GM23338 (cell line): ENCODE measurements around the gene ZCWPW2. TPM values are rescaled to one million over a fixed set of nuclear protein-coding genes. Genes with fewer than 3 reads are reported as not detected.

Experiments used
- ATAC-seq: fragments of 200-7000 bp; cut with Tn5 transposase; 3 replicates; pipeline ENCODE4 v1.9.1; 2020
- DNase-seq: peaks from one replicate; pipeline ENCODE4 v3.0.0-alpha.2; 2015; ENCODE audit warnings: low spot score
- H2AFZ ChIP-seq: fragments of 200-600 bp; sonication (generic); 2 replicates; pipeline ENCODE4 v1.8.0; 2016; ENCODE audit warnings: antibody characterized with exemption, mild to moderate bottlenecking, moderate library complexity
- H3F3A ChIP-seq: fragments of 200-600 bp; sonication (generic); replicated peaks from 2 replicates; pipeline ENCODE4 v1.8.0; 2017; ENCODE audit warnings: antibody characterized with exemption, mixed run types, low read depth
- H3K27ac ChIP-seq: fragments of 200-600 bp; sonication (generic); 2 replicates; pipeline ENCODE4 v1.6.1; 2016; ENCODE audit warnings: low read depth
- H3K27me3 ChIP-seq: fragments of 200-600 bp; sonication (generic); 2 replicates; pipeline ENCODE4 v1.8.0; 2016; ENCODE audit warnings: mild to moderate bottlenecking, mixed run types, moderate library complexity; ENCODE audit not compliant: insufficient read depth
- H3K36me3 ChIP-seq: fragments of 200-600 bp; sonication (generic); 2 replicates; pipeline ENCODE4 v1.8.0; 2016; ENCODE audit warnings: mild to moderate bottlenecking; ENCODE audit not compliant: insufficient read depth
- H3K4me1 ChIP-seq: fragments of 200-600 bp; sonication (generic); 2 replicates; pipeline ENCODE4 v1.8.0; 2016; ENCODE audit warnings: mild to moderate bottlenecking, moderate library complexity; ENCODE audit not compliant: insufficient read depth
- H3K4me2 ChIP-seq: fragments of 200-600 bp; sonication (generic); 2 replicates; pipeline ENCODE4 v1.7.1; 2017; ENCODE audit warnings: mixed run types
- H3K4me3 ChIP-seq: fragments of 200-600 bp; sonication (generic); 2 replicates; pipeline ENCODE4 v1.6.1; 2016; ENCODE audit warnings: mixed run types
- H3K79me2 ChIP-seq: fragments of 200-600 bp; sonication (generic); replicated peaks from 2 replicates; pipeline ENCODE4 v1.8.0; 2017; ENCODE audit warnings: mild to moderate bottlenecking; ENCODE audit not compliant: insufficient read depth
- H3K9me2 ChIP-seq: fragments of 200-600 bp; sonication (generic); 2 replicates; pipeline ENCODE4 v1.8.0; 2017; ENCODE audit not compliant: insufficient read depth
- H4K20me1 ChIP-seq: fragments of 200-600 bp; sonication (generic); replicated peaks from 2 replicates; pipeline ENCODE4 v1.8.0; 2017; ENCODE audit warnings: mild to moderate bottlenecking; ENCODE audit not compliant: insufficient read depth
- H3K27ac Mint-ChIP-seq: 2 replicates; pipeline ENCODE4 v1.8.0; 2020; ENCODE audit warnings: inconsistent platforms, mild to moderate bottlenecking, moderate library complexity, mixed read lengths
- H3K27me3 Mint-ChIP-seq: 3 replicates; pipeline ENCODE4 v1.8.0; 2022; ENCODE audit warnings: low read depth, mild to moderate bottlenecking, moderate library complexity, mixed read lengths, inconsistent platforms; ENCODE audit not compliant: insufficient read depth, poor library complexity
- H3K36me3 Mint-ChIP-seq: 3 replicates; pipeline ENCODE4 v1.8.0; 2021; ENCODE audit warnings: low read depth, mild to moderate bottlenecking, inconsistent platforms, moderate library complexity, mixed read lengths
- H3K4me1 Mint-ChIP-seq: 3 replicates; pipeline ENCODE4 v1.8.0; 2020; ENCODE audit warnings: mild to moderate bottlenecking, inconsistent platforms, mixed read lengths
- H3K4me3 Mint-ChIP-seq: 3 replicates; pipeline ENCODE4 v1.8.0; 2021; ENCODE audit warnings: moderate library complexity, mild to moderate bottlenecking, inconsistent platforms, mixed read lengths
- H3K9me3 Mint-ChIP-seq: 3 replicates; pipeline ENCODE4 v1.8.0; 2020; ENCODE audit warnings: moderate library complexity, mild to moderate bottlenecking, inconsistent platforms, mixed read lengths
- CREB1 ChIP-seq: fragments of 250-450 bp; sonication (Bioruptor Pico); IDR thresholded peaks from 2 replicates; pipeline ENCODE4 v1.5.0; 2020; ENCODE audit warnings: low read depth, mild to moderate bottlenecking, moderate library complexity
- ETS1 ChIP-seq: IDR thresholded peaks from 2 replicates; pipeline ENCODE4 v1.6.1; 2016; ENCODE audit warnings: antibody characterized with exemption
- EZH2 ChIP-seq: fragments of 200-600 bp; sonication (generic); IDR thresholded peaks from one replicate; pipeline ENCODE4 v1.8.0; 2017; ENCODE audit warnings: antibody characterized with exemption, mild to moderate bottlenecking, low read depth; ENCODE audit not compliant: unreplicated experiment
- EZH2phosphoT487 ChIP-seq: fragments of 200-600 bp; sonication (generic); IDR thresholded peaks from one replicate; pipeline ENCODE4 v1.8.1; 2018; ENCODE audit warnings: antibody characterized with exemption; ENCODE audit not compliant: unreplicated experiment
- JUNB ChIP-seq: IDR thresholded peaks from one replicate; pipeline ENCODE4 v1.6.1; 2016; ENCODE audit warnings: antibody characterized with exemption; ENCODE audit not compliant: unreplicated experiment
- NANOG ChIP-seq: IDR thresholded peaks from 2 replicates; pipeline ENCODE4 v1.6.1; 2016; ENCODE audit warnings: antibody characterized with exemption, borderline replicate concordance
- POLR2AphosphoS5 ChIP-seq: IDR thresholded peaks from 2 replicates; pipeline ENCODE4 v1.6.1; 2016; ENCODE audit warnings: antibody characterized with exemption, low read depth
- REST ChIP-seq: IDR thresholded peaks from one replicate; pipeline ENCODE4 v1.6.1; 2018; ENCODE audit warnings: antibody characterized with exemption; ENCODE audit not compliant: unreplicated experiment
- STAT1 ChIP-seq: IDR thresholded peaks from one replicate; pipeline ENCODE4 v1.6.1; 2016; ENCODE audit warnings: antibody characterized with exemption; ENCODE audit not compliant: unreplicated experiment
- ZNF114 ChIP-seq: fragments of 250-450 bp; sonication (Bioruptor Pico); IDR thresholded peaks from 2 replicates; pipeline ENCODE4 v1.5.0; 2020; ENCODE audit warnings: mild to moderate bottlenecking, moderate library complexity
- ZNF331 ChIP-seq: fragments of 250-450 bp; sonication (Bioruptor Pico); IDR thresholded peaks from 2 replicates; pipeline ENCODE4 v1.5.0; 2020; ENCODE audit warnings: low read depth, mild to moderate bottlenecking, moderate library complexity
- ZNF462 ChIP-seq: fragments of 250-450 bp; sonication (Bioruptor Pico); IDR thresholded peaks from 2 replicates; pipeline ENCODE4 v1.5.0; 2020; ENCODE audit warnings: mild to moderate bottlenecking, moderate library complexity
- polyA plus RNA-seq: library from polyadenylated mRNA; unstranded; fragments of >200 nt; fragmentation: Nextera tagmentation; extraction: Ambion mirVana; gene quantifications from 2 replicates; pipeline ENCODE4 v1.2.1, GENCODE V29; 2016
- total RNA-seq: library from RNA; depleted of rRNA; stranded (reverse); fragments of >200 nt; shearing (Covaris generic); gene quantifications from 2 replicates; pipeline ENCODE4 v1.2.3, GENCODE V29; 2014
- TF ChIP-seq, protein P1 (sequence below), 2 experiments: fragments of 200-600 bp in 1 of 2; sonication (generic) in 1 of 2; conservative IDR thresholded peaks; 2 replicates each; pipeline versions ENCODE4 v1.5.1 to v1.6.1; 2016 to 2017; ENCODE audit warnings: antibody characterized with exemption in 2 of 2, low read depth in 2 of 2, mild to moderate bottlenecking in 2 of 2, moderate library complexity in 1 of 2

Gene ZCWPW2
- total and polyA plus RNA-seq, 2 experiments from 2014 or later = 0.55 TPM; not detected in 1

DNA sequence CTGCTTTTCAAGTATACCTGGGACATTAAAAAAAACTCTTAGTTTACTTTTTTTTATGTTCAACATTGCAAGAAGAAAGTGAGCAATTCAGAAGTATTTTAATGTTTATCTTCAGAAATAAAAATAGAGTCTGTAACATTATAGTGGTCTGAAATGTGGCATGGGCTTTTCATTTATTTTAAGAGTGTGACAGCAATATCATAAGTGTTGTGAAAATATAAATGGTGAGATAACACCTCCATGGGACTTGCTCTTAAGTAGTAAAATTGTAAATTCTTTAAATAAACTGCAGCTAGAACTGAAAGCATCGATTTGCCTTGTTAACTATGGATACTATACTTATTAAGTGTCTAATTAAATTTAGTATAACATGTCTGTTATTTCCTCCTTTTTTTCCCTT, 48.8 kb upstream of the ZCWPW2 start:
- DNase-seq (no peak), ATAC-seq (no peak)
- no peaks in the 10 kb centered on the region for H4K20me1 ChIP-seq
- no peaks in the 10 kb centered on the region for H3K27me3 ChIP-seq
- no peaks in the 10 kb centered on the region for H3F3A ChIP-seq
- no peak overlapping the region for H3K27ac Mint-ChIP-seq
- no peak overlapping the region for H2AFZ ChIP-seq
- H3K9me2 ChIP-seq = no peaks in the 10 kb centered on the region
- no peaks in the 10 kb centered on the region for H3K79me2 ChIP-seq
- no peaks in the 10 kb centered on the region for H3K4me1 ChIP-seq
- H3K27me3 Mint-ChIP-seq = no peaks in the 10 kb centered on the region
- peaks cover 11% of the 10 kb centered on the region; the same call in 2 of the 3 replicates for H3K4me1 Mint-ChIP-seq
- no peak overlapping the region for H3K27ac ChIP-seq
- no peaks in the 10 kb centered on the region for H3K9me3 Mint-ChIP-seq
- no peaks in the 10 kb centered on the region for H3K36me3 ChIP-seq
- H3K4me3 Mint-ChIP-seq = no peak overlapping the region
- H3K36me3 Mint-ChIP-seq = no peaks in the 10 kb centered on the region
- no peak overlapping the region for H3K4me3 ChIP-seq
- TF ChIP-seq EZH2 = no peak
- TF ChIP-seq EZH2phosphoT487 = no peak
- TF ChIP-seq ZNF462 = no peak
- no peak for TF ChIP-seq ZNF114
- no peak for TF ChIP-seq ETS1
- TF ChIP-seq, protein P1, sequence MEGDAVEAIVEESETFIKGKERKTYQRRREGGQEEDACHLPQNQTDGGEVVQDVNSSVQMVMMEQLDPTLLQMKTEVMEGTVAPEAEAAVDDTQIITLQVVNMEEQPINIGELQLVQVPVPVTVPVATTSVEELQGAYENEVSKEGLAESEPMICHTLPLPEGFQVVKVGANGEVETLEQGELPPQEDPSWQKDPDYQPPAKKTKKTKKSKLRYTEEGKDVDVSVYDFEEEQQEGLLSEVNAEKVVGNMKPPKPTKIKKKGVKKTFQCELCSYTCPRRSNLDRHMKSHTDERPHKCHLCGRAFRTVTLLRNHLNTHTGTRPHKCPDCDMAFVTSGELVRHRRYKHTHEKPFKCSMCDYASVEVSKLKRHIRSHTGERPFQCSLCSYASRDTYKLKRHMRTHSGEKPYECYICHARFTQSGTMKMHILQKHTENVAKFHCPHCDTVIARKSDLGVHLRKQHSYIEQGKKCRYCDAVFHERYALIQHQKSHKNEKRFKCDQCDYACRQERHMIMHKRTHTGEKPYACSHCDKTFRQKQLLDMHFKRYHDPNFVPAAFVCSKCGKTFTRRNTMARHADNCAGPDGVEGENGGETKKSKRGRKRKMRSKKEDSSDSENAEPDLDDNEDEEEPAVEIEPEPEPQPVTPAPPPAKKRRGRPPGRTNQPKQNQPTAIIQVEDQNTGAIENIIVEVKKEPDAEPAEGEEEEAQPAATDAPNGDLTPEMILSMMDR (conservative IDR thresholded peaks at IDR 0.05; ENCODE audit: low read depth in 2 of 2) = no peak
- TF ChIP-seq STAT1 = no peak
- TF ChIP-seq REST = no peak
- TF ChIP-seq POLR2AphosphoS5 = no peak
- TF ChIP-seq NANOG = no peak
- TF ChIP-seq JUNB = no peak
- no peak for TF ChIP-seq ZNF331 (CRISPR knock-in tag)
- TF ChIP-seq CREB1 = no peak
- H3K4me2 ChIP-seq = no peak overlapping the region
